T-cell (primary cell): ENCODE results near the gene TSC22D2. TPM values are rescaled to one million over a fixed set of nuclear protein-coding genes. Genes with fewer than 3 reads are reported as not detected.
A peak's percentile ranks its signal among the peaks of the same experiment; 100 is the strongest.

Experiments
- ATAC-seq, 4 experiments: fragments of 200-7000 bp in 3 of 4; fragments of 150-1000 bp in 1 of 4; cut with Tn5 transposase; replicated peaks in 1 of 4; 1 replicate in 3 of 4; 2 replicates in 1 of 4; pipeline ENCODE4 v1.10.0; 2021; ENCODE audit warnings: moderate library complexity in 3 of 4, mild to moderate bottlenecking in 2 of 4, moderate number of reproducible peaks in 1 of 4
- CTCF ChIA-PET, 2 donors: fragments of 300-600 bp; sonication (Branson Sonifier 250); formaldehyde crosslinking; loops; one replicate each; lab custom pipeline; 2022; ENCODE audit warnings: antibody characterized with exemption in 2 of 2; lab: Charles Lee
- POLR2A ChIA-PET, 2 donors: fragments of 300-600 bp; sonication (Branson Sonifier 250); formaldehyde crosslinking; loops; one replicate each; lab custom pipeline; 2022; ENCODE audit warnings: antibody characterized with exemption in 2 of 2; lab: Charles Lee
- DNase-seq, 35 experiments: peaks; one replicate each; pipeline versions ENCODE4 v3.0.0 to v3.0.0-alpha.2; 2013 to 2023
- H3K27ac ChIP-seq: one replicate; pipeline ENCODE4 v1.5.1; 2013; ENCODE audit warnings: low read length
- H3K27me3 ChIP-seq, 2 experiments: replicated peaks in 1 of 2; 1 replicate in 1 of 2; 2 replicates in 1 of 2; pipeline versions ENCODE4 v1.6.1 to v1.7.0; 2013; ENCODE audit warnings: low read length in 1 of 2, mixed read lengths in 1 of 2; ENCODE audit not compliant: control insufficient read depth in 2 of 2, insufficient read depth in 2 of 2; ENCODE audit errors: extremely low read depth in 1 of 2
- H3K36me3 ChIP-seq, 2 donors: 1 replicate in 1 of 2; 2 replicates in 1 of 2; pipeline versions ENCODE4 v1.6.1 to v1.7.0; 2013; ENCODE audit warnings: low read length in 1 of 2; ENCODE audit not compliant: control insufficient read depth in 2 of 2, insufficient read depth in 1 of 2; ENCODE audit errors: extremely low read depth in 1 of 2
- H3K4me1 ChIP-seq, 2 experiments: 1 replicate in 1 of 2; 2 replicates in 1 of 2; pipeline versions ENCODE4 v1.6.1 to v1.7.0; 2013; ENCODE audit warnings: low read length in 2 of 2, mixed read lengths in 1 of 2; ENCODE audit not compliant: insufficient read depth in 2 of 2, control insufficient read depth in 1 of 2; ENCODE audit errors: extremely low read depth in 1 of 2
- H3K4me3 ChIP-seq, 2 donors: 1 replicate in 1 of 2; 2 replicates in 1 of 2; pipeline versions ENCODE4 v1.5.1 to v1.7.0; 2013; ENCODE audit warnings: mild to moderate bottlenecking in 2 of 2, low read length in 1 of 2, moderate library complexity in 1 of 2; ENCODE audit not compliant: control insufficient read depth in 1 of 2; ENCODE audit errors: extremely low read depth in 1 of 2
- H3K9me3 ChIP-seq: 2 replicates; pipeline ENCODE4 v1.7.0; 2013
- H3K27ac Mint-ChIP-seq, 2 donors: one replicate each; pipeline ENCODE4 v1.8.0; 2020 to 2021; ENCODE audit warnings: mild to moderate bottlenecking in 2 of 2, mixed read lengths in 2 of 2
- H3K27me3 Mint-ChIP-seq, 2 donors: one replicate each; pipeline ENCODE4 v1.8.0; 2021 to 2022; ENCODE audit warnings: mixed read lengths in 2 of 2
- H3K36me3 Mint-ChIP-seq: one replicate; pipeline ENCODE4 v1.8.0; 2021; ENCODE audit warnings: mixed read lengths
- H3K4me1 Mint-ChIP-seq, 3 donors: one replicate each; pipeline ENCODE4 v1.8.0; 2020 to 2022; ENCODE audit warnings: mixed read lengths in 3 of 3, mild to moderate bottlenecking in 1 of 3
- H3K4me3 Mint-ChIP-seq, 3 donors: one replicate each; pipeline ENCODE4 v1.8.0; 2020 to 2022; ENCODE audit warnings: mild to moderate bottlenecking in 3 of 3, mixed read lengths in 3 of 3, moderate library complexity in 3 of 3
- H3K9me3 Mint-ChIP-seq, 3 donors: one replicate each; pipeline ENCODE4 v1.8.0; 2020 to 2022; ENCODE audit warnings: mixed read lengths in 3 of 3
- WGBS: methylation state at CpG from one replicate; pipeline ENCODE4 v1.1.5; 2013; ENCODE audit warnings: missing lambda C conversion rate; ENCODE audit not compliant: insufficient coverage; 5-methylcytosine and 5-hydroxymethylcytosine counted together
- total RNA-seq, 35 experiments: library from RNA in 6 of 35; stranded (reverse) in 6 of 35; fragments of 120-200 nt in 1 of 35; gene quantifications; one replicate each; pipeline versions ENCODE4 v1.2.1 to v1.2.4 and lab custom pipeline; 2013 to 2026

TSC22D2 gene
- total RNA-seq, 5 donors from 2014 or later (not counting 1 experiment from before 2014, with no cell fraction given), result 21.2 to 55.0 (median 23.3) TPM

DNA sequence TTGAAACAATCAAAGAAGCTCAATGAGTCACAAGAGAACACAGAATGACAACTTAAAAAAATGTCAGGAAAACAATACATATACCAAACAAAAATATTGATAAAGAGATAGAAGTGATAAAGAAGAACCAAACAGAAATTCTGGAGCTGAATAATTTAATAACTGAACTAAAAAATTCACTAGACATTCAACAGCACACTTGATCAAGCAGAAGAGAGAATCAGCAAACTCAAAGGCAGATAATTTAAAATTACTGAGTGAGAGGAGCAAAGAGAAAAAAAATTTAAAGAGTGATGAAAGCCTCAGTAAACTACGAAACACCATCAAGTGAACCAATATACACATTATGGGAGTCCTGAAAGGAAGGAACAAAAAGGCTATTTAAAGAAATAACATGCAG lies 76.3 kb downstream of the TSC22D2 start:
- Histone ChIP-seq H3K27ac (no peak overlapping the region), H3K4me3 (no peak overlapping the region), H3K27me3 (no peaks in the 10 kb centered on the region), H3K4me1 (no peaks in the 10 kb centered on the region), H3K9me3 (no peaks in the 10 kb centered on the region), H3K36me3 (no peaks in the 10 kb centered on the region)
- Mint-ChIP-seq H3K36me3 (peaks cover 21% of the 10 kb centered on the region), H3K27ac (no peak overlapping the region), H3K4me1 (no peaks in the 10 kb centered on the region), H3K27me3 (no peaks in the 10 kb centered on the region), H3K4me3 (no peak overlapping the region), H3K9me3 (peaks cover 14 to 40% (median 21%) of the 10 kb centered on the region in 3 donors)
- no peak for DNase-seq
- WGBS, result no CpG with 5 or more reads among the region's 1 CpG
- POLR2A ChIA-PET, result no interaction called here
- CTCF ChIA-PET, result no interaction called here
- ATAC-seq, result no peak

DNA sequence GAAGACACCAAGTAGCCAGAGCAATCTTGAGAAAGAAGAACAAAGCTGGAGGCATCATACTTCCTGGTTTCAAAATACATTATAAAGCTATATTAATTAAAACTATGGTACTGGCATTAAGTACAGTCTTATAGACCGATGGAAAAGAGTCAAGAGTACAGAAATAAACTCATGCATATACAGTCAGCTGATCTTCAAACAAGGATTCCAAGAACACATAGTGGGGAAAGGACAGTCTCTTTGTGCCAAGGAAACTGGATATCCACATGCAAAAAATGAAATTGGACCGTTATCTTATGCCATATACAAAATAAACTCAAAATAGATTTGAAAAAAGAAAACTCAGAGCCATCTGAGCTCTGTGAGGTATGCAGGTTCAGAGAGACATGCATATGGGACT lies 80.8 kb downstream of the TSC22D2 start:
- Histone ChIP-seq H3K4me1 (no peaks in the 10 kb centered on the region), H3K27ac (no peak overlapping the region), H3K9me3 (no peaks in the 10 kb centered on the region), H3K4me3 (no peak overlapping the region), H3K27me3 (no peaks in the 10 kb centered on the region), H3K36me3 (no peaks in the 10 kb centered on the region)
- CTCF ChIA-PET, result interaction anchor here (0.5 to 0.9 kb wide), 4 partner anchors 80 to 915 kb away, joined by 3 to 4 read pairs (median 3); no protein-coding TSS in a partner anchor
- POLR2A ChIA-PET, result interaction anchor here (0.6 to 0.7 kb wide), 2 partner anchors 64 to 239 kb away, joined by 4 read pairs; no protein-coding TSS in a partner anchor
- H3K27ac Mint-ChIP-seq, result no peak overlapping the region
- H3K4me1 Mint-ChIP-seq, result no peaks in the 10 kb centered on the region
- DNase-seq (no peak), ATAC-seq (no peak)
- H3K9me3 Mint-ChIP-seq, result peaks cover 11 to 26% (median 19%) of the 10 kb centered on the region in 3 donors
- H3K4me3 Mint-ChIP-seq, result no peak overlapping the region
- no peaks in the 10 kb centered on the region for H3K27me3 Mint-ChIP-seq
- WGBS, result no CpG with 5 or more reads among the region's 2 CpGs
- peaks cover 14% of the 10 kb centered on the region for H3K36me3 Mint-ChIP-seq

DNA sequence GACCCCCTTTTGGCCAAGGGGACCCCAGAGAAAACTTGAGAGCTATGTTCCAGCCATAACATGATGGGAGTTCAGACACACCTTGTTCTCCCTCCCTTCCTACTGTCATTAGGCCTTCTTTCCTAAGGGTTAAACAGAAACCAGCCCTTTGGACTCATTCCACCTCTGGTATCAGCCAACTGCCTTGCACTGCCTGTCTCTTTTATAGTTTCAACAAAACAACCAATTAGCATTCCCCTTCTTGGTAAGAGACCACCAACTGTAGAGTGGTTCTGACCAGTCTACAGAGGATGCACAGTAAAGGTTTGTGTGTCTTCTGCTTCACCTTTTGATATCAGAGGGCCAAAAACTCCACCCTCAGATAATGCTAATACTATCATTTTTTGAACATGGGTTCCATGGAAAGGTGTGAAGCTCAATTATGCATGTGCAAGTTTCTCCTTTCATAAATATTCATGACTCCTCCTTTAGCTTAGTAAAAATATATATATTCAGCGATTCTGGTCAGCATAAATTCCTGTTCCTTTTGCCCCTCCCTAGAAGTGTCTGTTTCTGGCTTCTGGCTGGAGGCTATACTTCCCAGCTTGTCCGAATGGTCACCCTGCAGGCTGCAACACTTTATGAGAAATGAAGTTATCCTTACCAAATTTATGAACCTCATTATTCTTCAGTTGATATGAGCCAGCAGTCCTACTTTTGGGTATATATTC lies 82.3 kb downstream of the TSC22D2 start:
- Mint-ChIP-seq H3K4me1 (no peaks in the 10 kb centered on the region), H3K27me3 (no peaks in the 10 kb centered on the region), H3K4me3 (no peak overlapping the region), H3K9me3 (peaks cover 5 to 15% (median 10%) of the 10 kb centered on the region in 3 donors), H3K27ac (no peak overlapping the region), H3K36me3 (peaks cover 6% of the 10 kb centered on the region)
- no peak overlapping the region for H3K27ac ChIP-seq
- H3K27me3 ChIP-seq, result no peaks in the 10 kb centered on the region
- POLR2A ChIA-PET, result no interaction called here
- DNase-seq (no peak), ATAC-seq (no peak)
- H3K4me1 ChIP-seq, result no peaks in the 10 kb centered on the region
- WGBS, result no CpG with 5 or more reads among the region's 2 CpGs
- no peaks in the 10 kb centered on the region for H3K9me3 ChIP-seq
- no peaks in the 10 kb centered on the region for H3K36me3 ChIP-seq
- CTCF ChIA-PET, result interaction anchor here in 1 of 2 donors (0.5 to 0.8 kb wide), 2 partner anchors 12 to 179 kb away, joined by 3 read pairs; no protein-coding TSS in a partner anchor
- H3K4me3 ChIP-seq, result no peak overlapping the region

DNA sequence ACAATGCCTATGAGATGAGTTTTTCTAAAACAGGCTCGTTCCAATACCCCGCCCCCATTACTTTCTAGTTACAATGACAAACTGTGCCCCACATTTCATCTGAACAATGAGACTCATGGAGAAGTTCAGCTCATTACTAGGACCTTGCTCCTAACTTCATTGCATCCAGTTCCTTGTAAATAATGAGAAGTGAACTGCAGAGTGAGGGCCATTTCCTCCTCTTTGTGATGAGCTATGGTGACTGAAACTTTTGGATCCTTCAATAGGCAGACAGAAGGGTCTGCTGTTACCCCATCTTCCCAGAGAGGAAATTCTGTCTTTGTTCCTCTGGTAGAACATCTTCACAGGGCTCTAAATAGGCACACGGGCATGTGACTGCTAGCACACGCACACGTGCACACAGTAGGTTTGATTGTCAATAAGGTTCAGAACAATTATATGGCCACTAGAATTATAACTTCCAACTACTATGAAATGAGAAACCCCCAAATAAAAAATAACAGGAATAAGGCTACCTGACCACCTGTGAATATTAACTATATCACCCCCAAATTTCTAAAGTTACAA lies 86.4 kb downstream of the TSC22D2 start:
- ChIA-PET POLR2A (interaction anchor here in 1 of 2 donors (0.7 kb wide), 1 partner anchor 213 kb away, joined by 8 read pairs; no protein-coding TSS in a partner anchor), CTCF (interaction anchor here (0.7 to 2.6 kb wide), 11 partner anchors 19 to 525 kb away, joined by 3 to 19 read pairs (median 5); no protein-coding TSS in a partner anchor)
- H3K4me1 Mint-ChIP-seq, result no peaks in the 10 kb centered on the region
- no peaks in the 10 kb centered on the region for H3K36me3 Mint-ChIP-seq
- H3K27ac Mint-ChIP-seq, result no peak overlapping the region
- H3K27me3 ChIP-seq, result no peaks in the 10 kb centered on the region
- H3K4me3 Mint-ChIP-seq, result no peak overlapping the region
- WGBS, result no CpG with 5 or more reads among the region's 5 CpGs
- H3K4me3 ChIP-seq, result no peak overlapping the region
- H3K27ac ChIP-seq, result no peak overlapping the region
- H3K36me3 ChIP-seq, result no peaks in the 10 kb centered on the region
- no peak for DNase-seq
- no peaks in the 10 kb centered on the region for H3K9me3 Mint-ChIP-seq
- H3K27me3 Mint-ChIP-seq, result no peaks in the 10 kb centered on the region
- no peak for ATAC-seq
- no peaks in the 10 kb centered on the region for H3K9me3 ChIP-seq
- H3K4me1 ChIP-seq, result no peaks in the 10 kb centered on the region

DNA sequence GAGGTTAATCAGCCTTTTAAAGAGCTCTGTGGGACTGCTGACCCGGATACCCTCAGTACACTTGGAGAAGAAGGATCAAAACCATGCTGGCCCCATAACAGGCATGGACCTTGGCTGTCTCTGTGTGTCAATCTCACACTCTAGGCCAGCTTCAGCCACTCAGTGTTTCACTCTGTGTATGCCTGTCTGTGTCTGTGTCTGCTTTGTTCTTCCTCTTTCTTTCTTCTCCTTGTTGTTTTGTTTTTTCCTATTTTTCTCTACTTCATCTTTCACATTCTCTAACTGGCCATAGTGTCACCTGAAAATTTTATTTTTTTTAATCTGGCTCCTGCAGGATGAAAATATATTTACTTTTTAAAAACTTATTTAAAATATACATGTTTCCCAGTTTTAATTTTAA lies 87.1 kb downstream of the TSC22D2 start:
- Mint-ChIP-seq H3K36me3 (no peaks in the 10 kb centered on the region), H3K9me3 (no peaks in the 10 kb centered on the region), H3K27me3 (no peaks in the 10 kb centered on the region), H3K4me3 (no peak overlapping the region), H3K27ac (no peak overlapping the region), H3K4me1 (no peaks in the 10 kb centered on the region)
- 100% methylated on average over 1 of the region's 1 CpG for WGBS
- ChIA-PET CTCF (interaction anchor here (0.7 to 2.6 kb wide), 24 partner anchors 21 to 528 kb away, joined by 3 to 39 read pairs (median 4); partner anchors contain the start of gene TSC22D2 (in 1 of the 2)), POLR2A (no interaction called here)
- Histone ChIP-seq H3K27ac (no peak overlapping the region), H3K36me3 (no peaks in the 10 kb centered on the region), H3K4me3 (no peak overlapping the region), H3K9me3 (no peaks in the 10 kb centered on the region), H3K27me3 (no peaks in the 10 kb centered on the region), H3K4me1 (no peaks in the 10 kb centered on the region)
- no peak for DNase-seq
- no peak for ATAC-seq

DNA sequence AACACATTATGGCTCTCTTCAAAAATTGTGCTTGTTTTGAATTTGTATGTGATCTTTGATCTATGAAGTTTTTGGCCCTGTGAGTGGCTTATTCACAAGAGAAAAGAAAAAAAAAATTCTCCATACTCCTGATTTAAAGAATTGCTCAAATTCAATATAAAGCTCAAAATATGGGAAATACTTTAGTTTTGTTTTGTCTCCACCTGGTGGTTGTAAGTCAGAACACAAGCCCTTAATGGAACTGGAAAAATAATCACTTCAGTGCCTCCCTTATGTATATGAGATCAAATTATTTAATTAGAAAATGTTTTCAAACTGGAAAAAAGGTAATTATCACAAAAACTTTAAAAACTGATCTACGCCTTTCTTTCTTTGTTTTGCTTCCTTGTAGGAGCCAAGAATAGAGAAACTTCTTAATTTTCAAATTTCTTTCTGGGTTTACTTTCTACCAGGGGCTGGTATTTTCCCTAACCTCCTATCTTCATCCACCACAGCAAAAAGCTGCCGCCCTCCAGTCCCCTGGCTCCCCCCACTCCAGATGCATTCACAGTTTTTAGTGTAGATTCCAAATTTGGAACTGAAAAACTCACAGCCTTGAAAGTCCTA lies 87.6 kb downstream of the TSC22D2 start:
- no peak overlapping the region for H3K27ac ChIP-seq
- no peaks in the 10 kb centered on the region for H3K36me3 Mint-ChIP-seq
- POLR2A ChIA-PET, result interaction anchor here (0.6 to 0.7 kb wide), 2 partner anchors 112 to 1792 kb away, joined by 3 to 4 read pairs; no protein-coding TSS in a partner anchor
- no peaks in the 10 kb centered on the region for H3K9me3 Mint-ChIP-seq
- peaks cover 0 to 2% of the 10 kb centered on the region in 2 experiments for H3K27me3 ChIP-seq
- ATAC-seq (peak in 1 of 4 experiments; percentile 55), DNase-seq (peak in 2 of 35 experiments; percentile 16 to 73)
- H3K4me3 Mint-ChIP-seq, result no peak overlapping the region
- H3K4me1 ChIP-seq, result no peaks in the 10 kb centered on the region
- no peaks in the 10 kb centered on the region for H3K27me3 Mint-ChIP-seq
- no peak overlapping the region for H3K27ac Mint-ChIP-seq
- H3K4me3 ChIP-seq, result no peak overlapping the region
- no peaks in the 10 kb centered on the region for H3K4me1 Mint-ChIP-seq
- no peaks in the 10 kb centered on the region for H3K36me3 ChIP-seq
- CTCF ChIA-PET, result interaction anchor here (0.5 to 2.6 kb wide), 25 partner anchors 22 to 528 kb away, joined by 3 to 39 read pairs (median 4); partner anchors contain the start of gene TSC22D2 (in 1 of the 2)
- 0% methylated on average over 1 of the region's 2 CpGs for WGBS
- no peaks in the 10 kb centered on the region for H3K9me3 ChIP-seq
